ENCODE measurements around the gene CDK11B.
"Not testable (repeated sequence)": the region's sequence is repeated elsewhere in the genome, so short reads cannot be mapped to it uniquely, and the experiment has no call there.

The CDK11B gene

DNA sequence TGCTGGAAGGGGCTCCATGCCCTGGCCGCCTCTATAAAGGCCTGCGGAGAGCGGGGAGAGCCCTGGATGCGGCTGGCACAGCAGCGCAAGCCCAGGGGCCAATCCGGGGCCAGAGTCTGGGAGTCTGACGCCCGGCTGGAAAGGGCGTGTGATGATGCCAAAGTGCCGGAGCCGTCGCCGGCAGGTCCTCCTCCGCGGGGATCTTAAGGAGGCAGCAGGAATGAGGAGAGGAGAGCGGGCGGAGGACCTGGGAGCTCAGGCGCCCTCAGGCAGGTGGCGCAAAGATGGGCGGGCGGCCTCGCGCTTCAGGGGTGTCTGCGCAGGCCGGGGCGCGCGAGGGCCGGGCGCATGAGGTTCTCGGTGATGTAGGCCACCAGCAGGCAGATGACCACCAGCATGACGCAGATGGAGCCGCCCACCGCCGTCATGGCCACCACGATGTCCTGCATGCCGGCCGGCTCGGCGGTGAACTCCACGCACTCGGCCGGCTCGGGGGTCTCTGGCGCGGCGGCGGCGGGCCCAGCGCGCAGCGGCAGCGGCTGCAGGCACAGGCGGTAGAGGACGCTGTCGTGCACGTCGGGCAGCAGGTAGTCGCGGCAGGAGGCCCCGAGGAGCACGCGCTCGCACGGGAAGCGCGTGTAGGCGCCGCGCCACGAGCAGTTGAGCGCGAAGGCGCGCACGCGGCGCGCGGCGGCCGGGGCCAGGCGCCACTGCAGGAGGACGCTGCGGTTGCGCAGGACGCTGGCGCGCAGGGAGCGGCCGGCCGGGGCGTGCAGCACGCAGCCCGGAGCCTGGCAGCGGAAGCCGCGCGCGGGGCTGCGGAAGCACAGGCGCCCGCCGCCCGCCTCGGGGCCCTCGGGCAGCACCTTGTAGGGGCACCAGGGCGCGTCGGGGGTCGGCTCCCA lies 59.5 kb downstream of the CDK11B start:
- DNase-seq (ENCODE audit: low read depth): no peak

DNA sequence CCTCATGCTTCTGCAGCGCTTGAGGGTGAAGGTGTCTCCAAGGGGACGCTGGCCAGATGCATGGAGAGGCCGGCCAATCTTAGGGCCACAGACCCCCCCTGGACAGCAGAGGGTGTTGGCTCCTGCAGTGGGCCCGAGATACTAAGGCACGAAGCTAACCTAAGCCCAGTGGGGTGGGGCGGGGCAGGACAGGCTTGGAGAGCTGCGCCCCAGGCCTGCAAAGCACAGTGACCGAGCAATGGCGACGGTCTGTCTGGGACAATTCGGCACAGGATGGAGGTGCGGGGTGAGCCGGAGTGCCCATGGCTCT lies 60.1 kb downstream of the CDK11B start:
- no peak for DNase-seq (ENCODE audit: low read depth)

DNA sequence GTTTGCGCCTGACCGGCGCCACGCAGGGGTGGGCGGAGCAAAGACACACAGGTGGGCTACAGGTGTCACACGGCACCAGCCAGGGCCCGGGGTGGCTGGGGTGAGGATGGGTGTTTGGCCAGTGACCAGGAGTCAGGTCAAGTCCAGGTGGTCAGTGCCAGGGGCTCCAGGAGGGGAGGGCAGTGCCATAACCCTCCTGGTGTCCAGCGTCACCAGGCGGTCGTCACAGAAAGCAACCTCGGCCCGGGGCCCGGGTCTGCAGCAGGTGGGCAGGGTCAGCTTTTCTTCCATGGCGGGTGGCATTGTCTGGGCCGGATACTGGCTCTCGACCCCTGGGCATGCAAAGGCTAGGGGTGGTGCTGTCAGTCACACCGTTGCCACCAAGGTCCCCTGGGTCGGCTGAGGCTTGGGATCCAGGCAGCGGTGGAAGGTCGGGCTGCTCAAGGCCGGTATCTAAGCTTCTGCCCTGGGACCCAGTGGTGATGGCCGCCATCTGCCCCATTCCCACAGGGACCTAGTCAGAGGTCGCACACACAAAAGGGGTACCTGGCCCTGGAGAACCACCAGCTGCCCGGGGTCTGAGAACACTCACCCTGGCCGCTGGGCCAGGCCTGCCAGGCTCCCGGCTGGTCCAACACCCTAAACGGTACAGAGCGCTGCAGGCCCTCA lies 60.6 kb downstream of the CDK11B start:
- no peak for DNase-seq (ENCODE audit: low read depth)

DNA sequence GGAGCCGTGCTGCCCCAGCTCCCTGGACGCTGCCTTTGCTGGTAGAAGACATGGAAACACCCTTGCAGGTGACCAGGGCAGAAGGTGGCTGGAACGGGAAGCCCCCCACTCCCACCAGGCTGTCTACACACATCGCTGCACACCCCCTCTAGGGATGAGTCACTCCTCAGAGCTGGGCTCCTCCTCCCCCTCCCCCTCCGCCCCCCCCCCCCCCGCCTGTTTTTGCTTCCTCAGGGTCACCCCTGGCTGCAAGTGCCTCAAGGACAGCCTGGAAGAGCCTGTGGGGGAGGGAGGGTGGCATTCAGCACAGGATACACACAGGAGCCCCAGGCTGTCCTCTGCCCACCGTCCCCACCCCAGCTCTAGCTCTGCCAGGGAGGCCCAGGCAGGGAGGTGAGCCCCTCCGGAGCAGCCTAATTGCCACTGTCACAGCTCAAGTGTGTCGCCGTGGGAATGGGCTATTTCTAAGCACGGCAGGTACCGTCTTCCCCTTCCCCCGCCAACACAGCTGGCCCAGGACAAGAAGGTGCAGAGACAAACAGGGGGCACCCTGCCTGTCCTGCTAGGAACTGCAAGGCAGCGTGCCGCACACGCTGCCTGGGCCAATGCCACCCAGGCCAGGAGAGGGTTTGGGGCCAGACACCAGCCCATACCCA lies 61.4 kb downstream of the CDK11B start:
- no peak for DNase-seq (ENCODE audit: low read depth)

DNA sequence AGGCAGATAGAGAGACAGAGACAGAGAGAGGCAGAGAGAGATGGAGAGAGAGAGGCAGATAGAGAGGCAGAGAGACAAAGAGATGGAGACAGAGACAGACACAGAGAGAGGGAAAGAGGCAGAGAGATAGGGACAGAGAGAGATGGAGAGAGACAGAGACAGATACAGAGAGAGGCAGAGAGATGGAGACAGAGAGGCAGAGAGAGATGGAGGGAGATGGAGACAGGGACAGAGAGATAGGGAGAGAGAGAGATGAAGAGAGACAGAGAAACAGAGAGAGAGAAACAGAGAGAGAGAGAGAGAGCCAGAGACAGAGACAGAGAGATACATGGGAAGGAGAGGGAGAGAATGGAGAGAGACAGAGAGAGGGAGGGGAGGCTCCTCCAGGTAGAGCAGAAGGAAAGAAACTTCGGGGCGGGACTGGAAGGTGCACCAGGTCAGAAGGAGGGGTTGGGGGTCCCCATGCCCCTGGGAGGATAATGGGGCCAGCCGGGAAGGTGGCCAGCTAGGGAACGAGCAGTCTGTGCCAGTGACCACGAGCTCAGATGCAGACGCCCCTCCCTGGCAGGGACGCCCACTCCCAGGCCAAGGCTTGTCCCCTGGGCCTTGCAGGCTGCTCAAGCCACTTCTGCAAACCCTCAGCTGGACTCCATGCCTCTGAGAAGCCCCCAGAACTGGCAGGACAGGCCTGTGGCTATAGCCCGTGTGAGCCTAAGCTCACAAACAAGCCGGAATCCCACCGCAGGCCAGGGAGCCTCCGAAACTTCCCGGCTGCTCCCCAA lies 62.1 kb downstream of the CDK11B start:
- DNase-seq (ENCODE audit: low read depth): no peak

DNA sequence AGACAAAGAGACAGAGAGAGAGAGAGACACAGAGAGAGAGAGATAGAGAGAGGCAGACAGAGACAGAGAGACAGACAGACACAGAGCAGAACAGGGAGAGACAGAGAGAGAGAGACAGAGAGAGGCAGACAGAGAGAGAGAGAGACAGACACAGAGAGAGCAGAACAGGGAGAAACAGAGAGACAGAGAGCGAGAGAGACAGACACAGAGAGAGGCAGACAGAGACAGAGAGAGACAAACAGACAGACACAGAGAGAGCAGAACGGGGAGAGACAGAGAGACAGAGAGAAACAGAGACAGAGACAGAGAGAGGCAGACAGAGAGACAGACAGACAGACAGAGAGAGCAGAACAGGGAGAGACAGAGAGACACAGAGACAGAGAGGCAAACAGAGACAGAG lies 63.5 kb downstream of the CDK11B start:
- DNase-seq (ENCODE audit: low read depth): not testable (repeated sequence)

DNA sequence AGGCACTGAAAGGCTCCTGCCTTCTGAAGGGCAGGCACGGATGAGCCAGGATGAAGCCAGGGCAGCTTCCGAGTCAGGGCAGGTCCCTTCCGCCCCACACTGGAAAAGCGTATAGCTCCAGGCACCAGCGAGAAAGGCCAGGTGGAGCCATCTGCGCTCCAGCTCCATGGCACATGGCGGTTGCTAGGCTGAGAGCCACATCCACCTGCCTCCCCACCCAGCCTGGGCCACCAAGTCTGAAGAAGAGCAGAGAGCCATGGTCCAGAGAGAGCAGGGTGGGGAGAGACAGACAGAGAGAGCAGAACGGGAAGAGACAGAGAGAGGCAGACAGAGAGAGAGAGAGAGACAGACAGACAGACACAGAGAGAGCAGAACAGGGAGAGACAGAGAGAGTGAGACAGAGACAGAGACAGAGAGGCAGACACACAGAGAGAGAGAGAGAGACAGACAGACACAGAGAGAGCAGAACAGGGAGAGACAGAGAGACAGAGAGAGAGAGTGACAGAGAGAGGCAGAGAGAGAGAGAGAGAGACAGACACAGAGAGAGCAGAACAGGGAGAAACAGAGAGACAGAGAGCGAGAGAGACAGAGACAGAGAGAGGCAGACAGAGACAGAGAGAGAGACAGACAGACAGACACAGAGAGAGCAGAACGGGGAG lies 64.1 kb downstream of the CDK11B start:
- DNase-seq (ENCODE audit: low read depth): no peak

DNA sequence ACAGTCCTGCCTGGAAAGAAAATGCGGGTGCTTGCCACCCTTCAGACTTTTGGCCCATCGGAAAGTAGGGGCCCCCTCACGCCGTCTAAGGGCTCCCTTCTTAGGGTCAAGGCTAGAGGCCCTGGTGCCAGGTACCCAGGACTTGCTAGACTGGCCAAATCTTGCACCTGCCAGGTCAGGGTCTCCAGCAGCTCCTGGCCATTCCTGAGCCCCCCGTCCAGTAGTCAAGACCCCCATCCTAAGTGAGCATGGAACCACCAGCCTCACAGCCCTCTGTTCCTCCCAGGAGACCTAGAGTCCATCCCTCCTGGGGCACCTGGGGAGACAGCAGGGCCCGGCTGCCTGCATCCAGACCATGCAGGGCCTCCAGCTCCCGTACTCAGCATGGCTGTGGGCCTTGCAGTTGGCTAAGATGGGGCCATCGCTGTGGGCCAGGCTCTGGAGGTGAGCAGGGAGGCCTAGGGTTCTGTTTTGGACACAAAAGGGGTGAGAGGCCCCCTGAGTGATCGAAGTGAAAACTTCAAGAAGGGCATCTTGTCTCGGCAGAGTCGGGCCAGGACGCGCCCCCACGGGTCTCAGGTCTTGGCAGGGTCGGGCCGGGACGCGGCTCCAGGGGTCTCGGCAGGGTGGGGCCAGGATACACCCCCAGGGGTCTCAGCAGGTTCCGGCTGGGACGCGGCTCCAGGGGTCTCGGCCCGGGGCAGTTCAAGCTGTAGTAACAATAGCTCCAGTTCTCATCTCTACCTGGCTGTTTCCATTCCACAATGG lies 64.8 kb downstream of the CDK11B start:
- DNase-seq (ENCODE audit: low read depth): no peak

DNA sequence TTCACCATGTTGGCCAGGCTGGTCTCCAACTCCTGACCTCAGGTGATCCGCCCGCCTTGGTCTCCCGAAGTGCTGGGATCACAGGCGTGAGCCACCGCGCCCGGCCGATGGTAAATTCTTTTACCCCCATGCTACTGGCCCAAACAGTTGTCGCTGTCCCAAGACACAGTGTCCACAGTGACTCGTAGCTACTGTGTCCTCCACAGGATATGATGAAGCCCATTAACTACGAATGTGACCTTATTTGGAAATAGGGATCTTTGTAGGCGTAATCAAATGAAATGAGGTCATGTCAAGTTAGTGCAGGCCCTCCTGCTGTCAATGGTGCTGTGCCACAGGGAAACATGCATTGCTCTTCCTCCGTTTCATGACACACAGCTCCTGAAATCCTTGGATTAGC lies 67.4 kb downstream of the CDK11B start:
- no peak for DNase-seq (ENCODE audit: low read depth)
